ENCODE measurements around the gene DLST.

DNA sequence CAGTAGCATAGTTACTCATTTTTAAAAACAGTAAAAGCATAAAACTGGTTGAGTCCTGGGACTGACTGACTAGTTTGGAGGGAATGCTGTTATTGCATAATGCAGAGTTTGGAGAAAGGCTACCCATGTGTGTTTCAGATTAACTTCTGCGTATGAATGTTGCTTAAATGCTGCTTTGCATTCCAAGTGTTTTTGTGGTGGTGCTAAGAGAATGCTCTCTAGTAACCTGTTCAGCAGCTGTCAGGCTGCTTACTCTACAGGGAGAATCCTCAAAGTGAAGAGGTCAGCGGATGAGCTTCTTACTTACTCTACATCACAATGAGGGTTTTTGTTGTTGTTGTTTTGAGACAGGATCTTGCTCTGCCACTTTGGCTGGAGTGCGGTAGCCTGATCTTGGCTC lies 4.3 kb downstream of the DLST start:
- TF ChIP-seq, protein P1, sequence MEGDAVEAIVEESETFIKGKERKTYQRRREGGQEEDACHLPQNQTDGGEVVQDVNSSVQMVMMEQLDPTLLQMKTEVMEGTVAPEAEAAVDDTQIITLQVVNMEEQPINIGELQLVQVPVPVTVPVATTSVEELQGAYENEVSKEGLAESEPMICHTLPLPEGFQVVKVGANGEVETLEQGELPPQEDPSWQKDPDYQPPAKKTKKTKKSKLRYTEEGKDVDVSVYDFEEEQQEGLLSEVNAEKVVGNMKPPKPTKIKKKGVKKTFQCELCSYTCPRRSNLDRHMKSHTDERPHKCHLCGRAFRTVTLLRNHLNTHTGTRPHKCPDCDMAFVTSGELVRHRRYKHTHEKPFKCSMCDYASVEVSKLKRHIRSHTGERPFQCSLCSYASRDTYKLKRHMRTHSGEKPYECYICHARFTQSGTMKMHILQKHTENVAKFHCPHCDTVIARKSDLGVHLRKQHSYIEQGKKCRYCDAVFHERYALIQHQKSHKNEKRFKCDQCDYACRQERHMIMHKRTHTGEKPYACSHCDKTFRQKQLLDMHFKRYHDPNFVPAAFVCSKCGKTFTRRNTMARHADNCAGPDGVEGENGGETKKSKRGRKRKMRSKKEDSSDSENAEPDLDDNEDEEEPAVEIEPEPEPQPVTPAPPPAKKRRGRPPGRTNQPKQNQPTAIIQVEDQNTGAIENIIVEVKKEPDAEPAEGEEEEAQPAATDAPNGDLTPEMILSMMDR (IDR thresholded peaks at IDR 0.05), result no peak
- peak; percentile 51 for TF ChIP-seq POLR2AphosphoS5 (IDR thresholded peaks at IDR 0.05)
- no peak for TF ChIP-seq EP300 (IDR thresholded peaks at IDR 0.05)
- no peak for TF ChIP-seq POLR2A (IDR thresholded peaks at IDR 0.05)
